Measurements from ENCODE around the gene FLACC1.
"Not testable (repeated sequence)": the region's sequence is repeated elsewhere in the genome, so short reads cannot be mapped to it uniquely, and the experiment has no call there.

The FLACC1 gene

DNA sequence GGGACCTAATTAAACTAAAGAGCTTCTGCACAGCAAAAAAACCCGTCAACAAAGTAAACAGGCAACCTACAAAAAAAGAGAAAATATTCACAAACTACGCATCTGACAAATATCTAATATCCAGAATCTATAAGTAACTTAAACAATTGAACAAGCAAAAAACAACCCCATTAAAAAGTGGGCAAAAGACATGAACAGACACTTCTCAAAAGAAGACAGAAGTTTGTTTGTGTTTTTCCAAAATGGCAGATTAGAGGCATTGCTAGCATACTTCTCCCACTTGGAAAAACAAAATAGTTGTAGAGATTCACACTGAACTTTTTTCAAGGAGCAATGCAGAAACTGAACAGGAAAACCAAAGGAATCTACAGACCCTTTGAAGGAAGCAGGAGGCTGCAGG lies 37.6 kb downstream of the FLACC1 start:
- TF ChIP-seq CTCF (IDR thresholded peaks at IDR 0.05; ENCODE audit: control extremely low read depth, extremely low read depth, low read depth, missing control alignments): no peak

DNA sequence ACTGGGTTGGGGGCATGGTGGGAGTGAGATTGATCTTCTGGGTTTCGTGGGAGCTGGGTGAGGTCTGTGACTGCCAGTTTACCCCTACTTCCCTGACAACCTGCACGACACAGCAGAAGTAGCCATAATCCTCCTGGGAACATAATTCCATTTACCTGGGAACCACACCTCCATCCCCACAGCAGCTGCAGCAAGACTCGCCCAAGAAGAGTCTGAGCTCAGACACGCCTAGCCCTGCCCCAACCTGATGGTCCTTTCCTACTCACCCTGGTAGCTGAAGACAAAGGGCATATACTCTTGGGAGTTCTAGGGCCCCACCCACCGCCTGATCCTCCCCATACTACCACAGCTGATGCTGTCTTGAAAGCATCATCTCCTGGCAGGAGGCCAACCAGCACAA lies 43.8 kb downstream of the FLACC1 start:
- CTCF ChIA-PET: interaction anchor here (1.8 to 1.9 kb wide), 2 partner anchors 9 to 14 kb away, joined by 5 to 7 read pairs; no protein-coding TSS in a partner anchor
- no peak for TF ChIP-seq CTCF (IDR thresholded peaks at IDR 0.05; ENCODE audit: control extremely low read depth, extremely low read depth, low read depth, missing control alignments)

More for the DNA sequence above, 37.6 kb downstream of the FLACC1 start:
- POLR2A ChIA-PET: no interaction called here
- no peak for DNase-seq (ENCODE audit: extremely low spot score)
- CTCF ChIA-PET: no interaction called here

DNA sequence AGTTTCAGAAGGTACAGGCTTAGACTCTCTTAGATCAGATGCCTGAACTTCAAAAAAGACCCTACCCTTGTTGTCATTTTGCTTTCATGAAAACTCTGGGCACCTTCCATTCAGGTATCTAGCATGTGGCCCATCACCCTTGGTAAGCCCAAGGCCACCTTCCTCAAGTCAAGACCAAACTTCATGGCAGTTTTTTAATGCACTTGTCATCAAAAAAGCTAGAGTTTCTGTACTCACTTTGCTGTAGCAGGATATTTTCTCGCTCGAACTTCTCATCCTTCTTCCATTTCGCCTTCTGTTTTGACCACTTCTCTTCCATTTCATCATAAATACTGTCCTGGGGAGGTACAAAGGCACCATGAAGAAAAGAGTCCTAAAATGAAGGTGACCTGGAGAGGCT lies 48.2 kb downstream of the FLACC1 start:
- TF ChIP-seq CTCF (IDR thresholded peaks at IDR 0.05; ENCODE audit: control extremely low read depth, extremely low read depth, low read depth, missing control alignments): no peak
- POLR2A ChIA-PET: no interaction called here
- CTCF ChIA-PET: interaction anchor here (1.0 to 1.3 kb wide), 2 partner anchors 9 to 24 kb away, joined by 3 to 4 read pairs; no protein-coding TSS in a partner anchor
- DNase-seq (ENCODE audit: extremely low spot score): no peak

More for the DNA sequence above, 43.8 kb downstream of the FLACC1 start:
- POLR2A ChIA-PET: no interaction called here
- no peak for DNase-seq (ENCODE audit: extremely low spot score)

- ChIA-PET CTCF (interaction anchor here (0.8 to 1.0 kb wide), 2 partner anchors 9 to 23 kb away, joined by 3 to 4 read pairs; no protein-coding TSS in a partner anchor), POLR2A (no interaction called here)
- TF ChIP-seq CTCF (IDR thresholded peaks at IDR 0.05; ENCODE audit: control extremely low read depth, extremely low read depth, low read depth, missing control alignments): no peak
- no peak for DNase-seq (ENCODE audit: extremely low spot score)
Observed at GRCh38 chr2:201307876-201308275, 49.3 kb downstream of the FLACC1 start.

GRCh38 chr2:201299929-201300328 lies 57.2 kb downstream of the FLACC1 start:
- CTCF ChIA-PET: interaction anchor here (1.0 to 1.9 kb wide), 6 partner anchors 8 to 64 kb away, joined by 3 to 7 read pairs (median 4); no protein-coding TSS in a partner anchor
- POLR2A ChIA-PET; DNase-seq (ENCODE audit: extremely low spot score): not testable (repeated sequence)

GRCh38 chr2:201298462-201299052 lies 58.6 kb downstream of the FLACC1 start:
- no peak for TF ChIP-seq CTCF (IDR thresholded peaks at IDR 0.05; ENCODE audit: control extremely low read depth, extremely low read depth, low read depth, missing control alignments)
- CTCF ChIA-PET: interaction anchor here (1.0 to 2.0 kb wide), 8 partner anchors 9 to 66 kb away, joined by 3 to 7 read pairs (median 5); no protein-coding TSS in a partner anchor
- POLR2A ChIA-PET: no interaction called here
- DNase-seq (ENCODE audit: extremely low spot score): no peak

- CTCF ChIA-PET: interaction anchor here (1.1 to 2.4 kb wide), 3 partner anchors 9 to 58 kb away, joined by 3 to 5 read pairs (median 4); no protein-coding TSS in a partner anchor
- POLR2A ChIA-PET; DNase-seq (ENCODE audit: extremely low spot score): not testable (repeated sequence)
Observed at GRCh38 chr2:201290457-201291148, 66.5 kb downstream of the FLACC1 start.
